ENCODE results near the gene MEIS2. TPM values are rescaled to one million over a fixed set of nuclear protein-coding genes. Genes with fewer than 3 reads are reported as not detected.

The MEIS2 gene
- total RNA-seq, 4 donors from 2014 or later: 9.0 to 18.5 (median 16.3) TPM

GRCh38 chr15:36950371-36950770 lies 150.0 kb downstream of the MEIS2 start:
- 89% methylated on average over 4 of the region's 4 CpGs for WGBS

GRCh38 chr15:36948982-36949381 lies 151.4 kb downstream of the MEIS2 start:
- TF ChIP-seq POLR2A (IDR thresholded peaks at IDR 0.05) (no peak), EP300 (IDR thresholded peaks at IDR 0.05) (no peak), POLR2AphosphoS5 (IDR thresholded peaks at IDR 0.05) (no peak), CTCF (IDR thresholded peaks at IDR 0.05) (no peak)
- DNase-seq (ENCODE audit: low spot score in 2 of 2): no peak
- WGBS: 90% methylated on average over 3 of the region's 3 CpGs
- Histone ChIP-seq H3K9me3 (no peaks in the 10 kb centered on the region), H3K36me3 (no peaks in the 10 kb centered on the region), H3K4me3 (no peak overlapping the region), H3K4me1 (no peaks in the 10 kb centered on the region), H3K27me3 (no peaks in the 10 kb centered on the region), H3K27ac (no peak overlapping the region)

More at GRCh38 chr15:36950371-36950770, 150.0 kb downstream of the MEIS2 start:
- H3K27ac ChIP-seq: no peak overlapping the region
- H3K9me3 ChIP-seq: no peaks in the 10 kb centered on the region
- no peaks in the 10 kb centered on the region for H3K36me3 ChIP-seq
- no peaks in the 10 kb centered on the region for H3K27me3 ChIP-seq
- H3K4me1 ChIP-seq: no peaks in the 10 kb centered on the region
- TF ChIP-seq CTCF (IDR thresholded peaks at IDR 0.05) (no peak), EP300 (IDR thresholded peaks at IDR 0.05) (no peak), POLR2A (IDR thresholded peaks at IDR 0.05) (no peak), POLR2AphosphoS5 (IDR thresholded peaks at IDR 0.05) (no peak)
- no peak for DNase-seq (ENCODE audit: low spot score in 2 of 2)
- no peak overlapping the region for H3K4me3 ChIP-seq

- Histone ChIP-seq H3K9me3 (no peaks in the 10 kb centered on the region), H3K4me3 (no peak overlapping the region), H3K4me1 (no peaks in the 10 kb centered on the region), H3K36me3 (no peaks in the 10 kb centered on the region), H3K27ac (no peak overlapping the region), H3K27me3 (no peaks in the 10 kb centered on the region)
- WGBS: 89% methylated on average over 4 of the region's 4 CpGs
- no peak for DNase-seq (ENCODE audit: low spot score in 2 of 2)
- TF ChIP-seq EP300 (IDR thresholded peaks at IDR 0.05): no peak
Observed at GRCh38 chr15:36947035-36947719, 153.2 kb downstream of the MEIS2 start.

GRCh38 chr15:36944442-36944841 lies 155.9 kb downstream of the MEIS2 start:
- DNase-seq (ENCODE audit: low spot score in 2 of 2): no peak
- H3K36me3 ChIP-seq: no peaks in the 10 kb centered on the region
- TF ChIP-seq CTCF (IDR thresholded peaks at IDR 0.05): no peak
- no peak for TF ChIP-seq EP300 (IDR thresholded peaks at IDR 0.05)
- TF ChIP-seq POLR2AphosphoS5 (IDR thresholded peaks at IDR 0.05): no peak
- TF ChIP-seq POLR2A (IDR thresholded peaks at IDR 0.05): no peak
- H3K4me1 ChIP-seq: no peaks in the 10 kb centered on the region
- no peak overlapping the region for H3K27ac ChIP-seq
- H3K27me3 ChIP-seq: no peaks in the 10 kb centered on the region
- H3K9me3 ChIP-seq: no peaks in the 10 kb centered on the region
- H3K4me3 ChIP-seq: no peak overlapping the region
- 83% methylated on average over 6 of the region's 6 CpGs for WGBS

- H3K4me1 ChIP-seq: no peaks in the 10 kb centered on the region
- H3K27me3 ChIP-seq: no peaks in the 10 kb centered on the region
- no peak overlapping the region for H3K4me3 ChIP-seq
- H3K27ac ChIP-seq: no peak overlapping the region
- DNase-seq (ENCODE audit: low spot score in 2 of 2): no peak
- TF ChIP-seq EP300 (IDR thresholded peaks at IDR 0.05): no peak
- TF ChIP-seq POLR2A (IDR thresholded peaks at IDR 0.05): no peak
- TF ChIP-seq CTCF (IDR thresholded peaks at IDR 0.05): no peak
- TF ChIP-seq POLR2AphosphoS5 (IDR thresholded peaks at IDR 0.05): no peak
- H3K9me3 ChIP-seq: no peaks in the 10 kb centered on the region
- whole genome bisulfite sequencing: 82% methylated on average over 6 of the region's 6 CpGs
- H3K36me3 ChIP-seq: no peaks in the 10 kb centered on the region
Observed at GRCh38 chr15:36943508-36944361, 156.6 kb downstream of the MEIS2 start.

All from suprapubic skin (tissue), 4 donors.